GM21737 (cell line): Measurements from ENCODE around the gene CBFA2T3.
A peak's percentile ranks its signal among the peaks of the same experiment; 100 is the strongest.

Experiments used
- ATAC-seq: cut with Tn5 transposase; IDR thresholded peaks from one replicate; pipeline ENCODE4 v1.9.1; 2021; ENCODE audit warnings: mild to moderate bottlenecking, moderate library complexity; ENCODE audit not compliant: unreplicated experiment

CBFA2T3 gene

DNA sequence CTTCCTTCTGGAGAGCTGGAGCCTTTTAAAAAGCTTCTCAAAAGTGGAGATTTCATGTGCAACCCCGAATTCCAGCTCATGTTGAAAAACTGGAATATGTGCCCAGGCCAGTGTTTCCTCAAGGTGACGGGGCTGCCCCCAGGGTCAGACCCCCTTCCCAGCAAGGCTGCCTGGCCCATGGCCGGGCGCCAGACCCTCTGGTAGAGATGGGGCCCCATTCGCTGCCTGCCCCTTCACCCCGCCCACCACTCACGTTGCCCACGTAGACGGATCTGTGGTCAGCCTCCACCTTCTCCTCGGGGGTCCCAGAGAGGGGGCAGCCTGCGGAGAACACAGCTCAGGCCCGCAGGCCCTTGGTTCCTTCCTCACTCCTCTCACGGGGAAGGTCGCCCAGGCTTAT, 111.7 kb downstream of the CBFA2T3 start:
- no peak for ATAC-seq

- no peak for ATAC-seq
Measured at GRCh38 chr16:88864521-88864920, 112.5 kb downstream of the CBFA2T3 start.

GRCh38 chr16:88864099-88864498, 112.9 kb downstream of the CBFA2T3 start:
- no peak for ATAC-seq

- ATAC-seq: no peak
Measured at GRCh38 chr16:88863426-88863825, 113.6 kb downstream of the CBFA2T3 start.

- ATAC-seq: no peak
Measured at GRCh38 chr16:88862968-88863367, 114.0 kb downstream of the CBFA2T3 start.

- no peak for ATAC-seq
Measured at GRCh38 chr16:88861359-88861758, 115.6 kb downstream of the CBFA2T3 start.

- no peak for ATAC-seq
Measured at GRCh38 chr16:88859381-88860091, 117.5 kb downstream of the CBFA2T3 start.

DNA sequence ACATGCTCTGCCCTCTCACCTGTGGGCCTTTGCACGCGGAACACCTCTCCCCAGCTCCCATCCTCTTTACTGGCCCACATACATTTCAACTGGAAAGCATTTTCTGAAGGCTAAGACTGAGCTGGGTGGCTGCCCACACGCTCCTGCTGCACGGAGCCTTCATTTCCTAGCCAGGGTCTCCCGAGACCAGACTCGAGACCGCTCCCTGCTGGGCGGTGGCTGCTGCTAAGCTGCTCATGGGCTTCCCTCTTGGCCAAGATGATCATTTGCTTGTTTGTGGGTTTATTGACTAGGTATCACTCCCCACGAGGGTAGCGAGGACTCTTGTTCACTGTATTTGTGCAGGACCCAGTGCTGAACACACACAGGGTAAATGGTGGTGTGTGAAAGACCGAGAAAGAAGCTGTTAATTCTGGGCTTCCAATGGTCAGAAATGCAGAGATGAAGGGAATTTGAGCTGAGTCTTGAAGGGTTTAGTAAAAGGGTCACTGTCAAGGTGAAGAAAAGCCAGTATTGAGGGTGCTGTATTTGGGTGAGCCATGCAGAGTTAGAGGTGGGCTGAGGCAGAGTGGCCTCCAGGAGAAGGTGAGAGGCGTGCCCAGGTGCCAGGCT, 119.2 kb downstream of the CBFA2T3 start:
- peak; percentile 32 for ATAC-seq

- ATAC-seq: peak; percentile 64
Measured at GRCh38 chr16:88856828-88857727, 119.9 kb downstream of the CBFA2T3 start, which contains the start of the genes GALNS and TRAPPC2L. GALNS (minus strand) TSS chr16:88856947; CDS start chr16:88856877, 70 bp downstream. TRAPPC2L (plus strand) TSS chr16:88857127; CDS start chr16:88857151, 24 bp downstream.

DNA sequence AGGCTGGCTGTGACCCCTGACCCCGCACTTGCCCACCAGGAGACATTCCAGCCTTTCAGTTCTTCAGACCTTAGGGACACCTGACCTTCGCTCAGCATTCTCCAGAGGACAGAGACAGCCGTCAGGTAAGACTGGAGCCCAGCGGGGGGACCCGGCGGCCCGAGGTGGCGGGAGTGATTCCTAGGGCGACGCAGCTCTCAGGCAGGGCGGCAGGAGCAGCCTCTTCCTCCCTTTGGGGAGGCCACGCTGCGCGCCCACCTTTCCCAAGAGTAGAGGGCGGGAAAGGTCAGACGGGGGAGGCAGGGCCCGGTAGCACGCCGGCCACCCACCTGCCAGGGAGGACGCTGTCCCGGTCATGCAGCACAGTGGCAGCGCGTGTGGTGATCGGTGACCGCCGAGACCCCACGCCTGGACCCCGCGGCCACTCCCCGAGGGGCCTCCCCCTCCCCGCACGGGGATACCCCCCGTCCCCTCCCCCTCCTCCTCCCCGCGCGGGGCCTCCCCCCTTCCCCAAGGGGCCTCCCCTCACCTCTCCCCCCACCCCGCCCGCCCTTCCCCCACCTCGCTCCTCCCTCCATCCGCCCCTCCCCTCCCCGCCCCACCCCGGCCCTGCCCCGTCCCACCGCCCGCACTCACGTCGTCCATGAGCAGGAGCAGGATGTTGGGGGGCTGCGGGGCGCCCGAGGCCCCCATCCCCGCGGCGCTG, 120.7 kb downstream of the CBFA2T3 start:
- no peak for ATAC-seq

DNA sequence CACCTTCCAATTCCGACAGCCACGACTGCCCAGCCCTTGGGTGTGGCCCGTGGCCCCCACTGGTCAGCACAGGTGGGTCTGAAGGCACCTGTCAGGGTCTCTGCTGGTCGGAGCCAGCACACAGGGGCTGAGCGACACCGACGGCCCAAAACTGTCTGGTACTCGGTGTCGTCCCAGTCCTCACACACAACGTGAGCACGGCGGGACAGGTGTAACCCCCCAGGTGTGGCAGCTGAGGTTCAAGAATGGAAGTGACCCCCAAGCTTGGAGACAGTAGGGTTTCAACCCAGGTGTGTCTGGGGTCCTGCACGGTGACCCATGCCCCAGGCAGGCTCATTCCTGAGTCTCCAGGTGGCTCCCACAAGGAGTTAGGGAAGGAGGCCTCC, 121.3 kb downstream of the CBFA2T3 start:
- no peak for ATAC-seq

DNA sequence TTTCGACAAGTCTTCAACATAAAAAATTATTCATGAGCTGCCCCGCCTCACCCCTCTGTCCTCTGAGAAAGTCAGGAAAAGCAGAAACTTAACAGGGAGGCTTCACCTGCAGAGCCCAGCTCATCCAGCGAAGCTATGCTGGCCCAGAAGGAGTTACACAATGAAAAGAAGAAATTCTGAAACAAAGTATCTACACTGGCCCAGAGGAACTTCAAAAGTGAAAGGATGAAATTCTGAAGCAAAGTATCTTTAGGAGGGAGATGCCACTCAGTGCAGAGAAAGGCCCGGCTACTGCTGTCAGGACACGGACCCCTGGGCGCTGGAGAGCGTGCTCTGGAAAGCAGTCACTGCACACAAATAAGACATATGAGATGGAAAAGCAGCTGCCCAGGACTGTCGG, 121.8 kb downstream of the CBFA2T3 start:
- ATAC-seq: no peak

DNA sequence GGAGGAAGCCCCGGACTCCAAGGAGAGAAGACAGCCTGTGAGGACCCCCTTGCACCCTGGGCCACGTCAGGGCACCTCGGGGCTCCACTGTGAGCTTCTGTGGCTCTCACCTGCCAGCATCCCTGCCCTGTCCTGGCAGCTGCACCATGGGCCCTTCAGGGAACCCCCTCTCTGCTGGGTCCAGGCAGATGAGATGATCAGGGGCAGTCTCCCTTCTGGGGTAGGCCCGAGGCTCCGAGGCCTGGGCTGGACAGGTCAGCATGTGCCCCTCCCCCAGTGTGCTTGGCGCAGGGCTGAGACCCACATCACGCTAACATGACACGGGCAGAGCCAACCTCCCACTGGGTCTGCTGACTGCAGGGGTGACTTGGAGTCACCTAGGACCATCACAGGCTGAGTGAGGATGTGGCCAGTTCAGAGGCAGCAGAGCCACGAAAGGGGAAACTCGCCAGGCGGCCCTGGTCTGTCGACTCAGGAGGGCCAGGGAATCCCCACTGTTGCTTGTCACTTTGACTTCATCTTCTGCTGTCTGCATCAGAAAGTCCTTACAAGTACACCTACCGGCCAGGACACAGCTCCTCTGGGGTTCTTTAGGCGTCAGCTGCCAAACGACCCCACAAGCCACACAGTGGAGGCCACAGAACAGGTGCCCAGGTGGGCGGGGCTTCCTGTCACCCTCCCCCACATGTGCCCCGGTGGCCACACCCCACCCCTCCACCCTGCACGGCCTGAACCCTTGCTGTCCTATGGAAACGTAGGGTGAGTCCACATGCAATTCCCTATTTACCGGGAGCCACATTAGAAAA, 122.5 kb downstream of the CBFA2T3 start:
- no peak for ATAC-seq

DNA sequence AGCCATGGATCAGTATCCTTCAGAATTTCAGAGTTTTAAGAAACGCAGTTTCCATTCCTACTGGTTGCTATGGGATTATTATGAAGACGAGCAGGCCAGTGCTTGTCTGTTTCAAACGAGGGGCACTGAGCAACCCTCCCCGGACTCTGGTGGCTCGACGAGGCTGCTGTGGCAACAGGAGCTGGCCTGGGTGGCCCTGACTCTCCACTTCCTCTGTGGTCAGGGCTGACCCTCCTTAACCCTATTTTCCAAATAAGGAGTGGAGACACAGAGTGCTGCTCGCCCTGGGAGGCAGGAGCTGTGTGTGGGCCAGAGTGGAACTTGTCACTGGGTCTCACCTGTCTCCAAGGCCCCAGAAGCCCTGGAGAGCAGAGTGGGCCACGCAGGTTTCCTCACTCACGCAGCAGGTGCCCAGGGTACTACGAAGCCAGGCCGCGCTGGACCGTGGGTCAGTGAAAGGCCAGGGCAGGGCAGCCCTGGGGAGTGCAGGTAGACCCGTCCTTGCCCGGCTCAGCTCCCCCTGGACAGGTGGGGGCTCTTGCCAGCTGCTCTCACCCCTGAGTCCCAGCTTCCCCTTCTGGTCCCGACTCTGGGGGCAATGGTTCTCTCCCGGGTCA, 123.6 kb downstream of the CBFA2T3 start:
- ATAC-seq: no peak

- no peak for ATAC-seq
Measured at GRCh38 chr16:88851616-88852015, 125.4 kb downstream of the CBFA2T3 start.

DNA sequence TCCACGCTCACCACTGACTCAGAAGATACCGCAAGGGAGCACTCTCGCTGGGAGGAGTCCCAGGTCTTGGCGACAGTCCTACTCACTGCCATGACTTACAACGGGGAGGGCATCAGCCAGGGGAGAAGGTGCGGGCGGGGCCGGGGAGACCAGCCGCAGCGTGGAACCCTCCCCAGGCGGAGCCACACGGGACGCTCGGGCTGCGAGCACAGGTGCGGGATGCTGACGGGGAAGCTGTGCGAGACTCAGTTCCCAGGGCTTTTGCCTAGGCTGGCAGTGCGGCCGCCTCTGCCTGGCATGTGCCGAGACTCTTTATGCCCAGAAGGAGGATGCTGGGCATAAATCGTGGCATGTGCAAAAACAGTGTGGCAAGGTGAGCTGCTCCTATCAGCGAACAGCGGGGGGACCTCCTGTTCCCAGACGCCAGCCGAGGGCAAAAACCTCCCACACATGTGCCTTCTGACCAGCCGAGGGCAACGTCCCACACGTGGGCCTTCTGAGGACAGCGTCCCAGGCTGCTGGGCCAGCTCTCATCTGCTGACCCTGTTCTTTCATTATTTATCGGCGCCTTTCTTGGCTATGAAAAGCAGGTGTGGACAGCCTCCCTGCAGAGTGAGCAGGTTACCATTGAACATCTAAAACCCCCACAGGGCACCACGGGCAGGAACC, 126.3 kb downstream of the CBFA2T3 start:
- ATAC-seq: no peak

GRCh38 chr16:88848557-88848956, 128.4 kb downstream of the CBFA2T3 start:
- no peak for ATAC-seq

GRCh38 chr16:88847654-88848053, 129.4 kb downstream of the CBFA2T3 start:
- ATAC-seq: no peak

DNA sequence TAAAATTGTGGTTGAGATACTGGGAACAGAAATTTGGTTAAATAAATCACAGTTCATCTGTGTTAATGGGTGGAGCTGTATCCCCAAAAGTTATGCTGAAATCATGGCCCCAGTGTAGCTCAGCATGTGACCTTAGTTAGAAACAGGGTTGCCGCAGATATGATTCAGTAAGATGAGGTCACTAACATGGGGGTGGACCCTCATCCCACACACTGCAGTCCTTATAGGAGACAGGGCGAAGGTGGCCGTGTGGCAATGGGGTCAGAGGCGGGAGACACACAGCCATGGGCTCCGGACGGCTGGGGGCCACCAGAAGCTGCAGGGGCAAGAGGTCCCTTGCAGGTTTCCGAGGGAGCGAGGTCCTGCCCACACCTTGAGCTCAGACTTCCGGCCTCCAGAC, 130.9 kb downstream of the CBFA2T3 start:
- ATAC-seq: no peak
